ENCODE data around the gene PGRMC1. TPM values are rescaled to one million over a fixed set of nuclear protein-coding genes. Genes with fewer than 3 reads are reported as not detected.
"Not testable (repeated sequence)": the region's sequence is repeated elsewhere in the genome, so short reads cannot be mapped to it uniquely, and the experiment has no call there.

The PGRMC1 gene
- total and polyA plus RNA-seq, 2 experiments from 2014 or later: 235 to 370 TPM

- TF ChIP-seq CTCF (conservative IDR thresholded peaks at IDR 0.05; ENCODE audit: low read depth in 2 of 2): no peak
- TF ChIP-seq EZH2phosphoT487 (IDR thresholded peaks at IDR 0.05; ENCODE audit: unreplicated experiment): no peak
- TF ChIP-seq ZNF331 (CRISPR knock-in tag; IDR thresholded peaks at IDR 0.05; ENCODE audit: low read depth): no peak
- TF ChIP-seq CREB1 (CRISPR knock-in tag; IDR thresholded peaks at IDR 0.05; ENCODE audit: low read depth): no peak
- TF ChIP-seq REST (IDR thresholded peaks at IDR 0.05; ENCODE audit: unreplicated experiment): no peak
- TF ChIP-seq POLR2AphosphoS5 (IDR thresholded peaks at IDR 0.05; ENCODE audit: low read depth): no peak
- no peak for TF ChIP-seq EZH2 (IDR thresholded peaks at IDR 0.05; ENCODE audit: low read depth, unreplicated experiment)
- no peak for TF ChIP-seq NANOG (IDR thresholded peaks at IDR 0.05; ENCODE audit: borderline replicate concordance)
- no peak for TF ChIP-seq ETS1 (IDR thresholded peaks at IDR 0.05)
Observed at GRCh38 chrX:119272882-119273419, 36.9 kb downstream of the PGRMC1 start (continued).

- ATAC-seq (peak; percentile 97), DNase-seq (ENCODE audit: low spot score) (peak; percentile 89)
- Histone ChIP-seq H3K9me2 (ENCODE audit: insufficient read depth) (no peaks in the 10 kb centered on the region), H3K4me1 (ENCODE audit: insufficient read depth) (no peaks in the 10 kb centered on the region), H3F3A (replicated peaks; ENCODE audit: low read depth) (no peaks in the 10 kb centered on the region), H3K36me3 (ENCODE audit: insufficient read depth) (no peaks in the 10 kb centered on the region), H3K79me2 (replicated peaks; ENCODE audit: insufficient read depth) (no peaks in the 10 kb centered on the region), H3K4me3 (peak overlapping the region; percentile 50), H3K4me2 (peak overlapping the region; percentile 78), H2AFZ (peak overlapping the region; percentile 87), H3K27ac (ENCODE audit: low read depth) (no peak overlapping the region), H3K27me3 (ENCODE audit: insufficient read depth) (peaks cover 36% of the 10 kb centered on the region), H4K20me1 (replicated peaks; ENCODE audit: insufficient read depth) (no peaks in the 10 kb centered on the region)
- peak overlapping the region; percentile 69 for H3K4me3 Mint-ChIP-seq
- H3K4me1 Mint-ChIP-seq: no peaks in the 10 kb centered on the region
- TF ChIP-seq CTCF (conservative IDR thresholded peaks at IDR 0.05; ENCODE audit: low read depth in 2 of 2) (peak; percentile 41 to 42; a peak in 3 of 4 replicates), ZNF331 (CRISPR knock-in tag; IDR thresholded peaks at IDR 0.05; ENCODE audit: low read depth) (no peak)
- H3K27me3 Mint-ChIP-seq (ENCODE audit: insufficient read depth, low read depth, poor library complexity): peaks cover 21% of the 10 kb centered on the region
- H3K9me3 Mint-ChIP-seq: no peaks in the 10 kb centered on the region
- H3K36me3 Mint-ChIP-seq (ENCODE audit: low read depth): no peaks in the 10 kb centered on the region
- H3K27ac Mint-ChIP-seq: no peak overlapping the region
Observed at GRCh38 chrX:119273420-119274192, 37.5 kb downstream of the PGRMC1 start.

GRCh38 chrX:119282347-119282746 is 46.3 kb downstream of the PGRMC1 start:
- H3K9me2 ChIP-seq (ENCODE audit: insufficient read depth); H3K9me3 Mint-ChIP-seq: not testable (repeated sequence)

More at GRCh38 chrX:119282347-119282746, 46.3 kb downstream of the PGRMC1 start:
- not testable (repeated sequence) for H3K4me2 ChIP-seq; H3K4me3 Mint-ChIP-seq; H3K36me3 Mint-ChIP-seq (ENCODE audit: low read depth); H3K36me3 ChIP-seq (ENCODE audit: insufficient read depth); H2AFZ ChIP-seq; H3K4me1 Mint-ChIP-seq; H4K20me1 ChIP-seq (replicated peaks; ENCODE audit: insufficient read depth); DNase-seq (ENCODE audit: low spot score); H3K4me3 ChIP-seq; H3K27ac Mint-ChIP-seq; H3K27me3 Mint-ChIP-seq (ENCODE audit: insufficient read depth, low read depth, poor library complexity); H3K4me1 ChIP-seq (ENCODE audit: insufficient read depth); H3K27ac ChIP-seq (ENCODE audit: low read depth); H3F3A ChIP-seq (replicated peaks; ENCODE audit: low read depth); ATAC-seq; H3K27me3 ChIP-seq (ENCODE audit: insufficient read depth); H3K79me2 ChIP-seq (replicated peaks; ENCODE audit: insufficient read depth)

All from GM23338 (cell line).